GM19328 (cell line): Measurements from ENCODE around the gene DCLK1.

Experiments used
- ATAC-seq: cut with Tn5 transposase; IDR thresholded peaks from one replicate; pipeline ENCODE4 v1.9.1; 2021; ENCODE audit warnings: mild to moderate bottlenecking, moderate library complexity; ENCODE audit not compliant: unreplicated experiment

DCLK1 gene

DNA sequence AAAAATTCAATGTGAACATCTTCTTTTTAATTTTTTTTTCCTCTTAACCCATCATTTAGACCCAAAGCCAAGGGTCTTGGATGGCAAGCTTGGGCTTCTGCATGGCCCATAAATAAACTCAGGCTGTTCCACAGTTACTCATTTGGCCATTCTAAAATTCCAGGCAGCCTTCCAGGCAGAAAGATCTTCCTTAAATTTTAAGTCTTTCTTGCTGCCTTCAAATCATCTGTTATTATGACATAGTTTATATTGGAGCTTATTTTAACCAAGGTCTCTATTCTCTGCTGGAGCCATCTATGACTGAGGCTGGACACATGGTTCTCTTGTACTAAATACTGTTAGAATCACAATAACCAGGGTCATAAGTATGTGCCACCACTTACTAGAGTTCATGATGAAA is 337.4 kb downstream of the DCLK1 start:
- ATAC-seq, result no peak

- no peak for ATAC-seq
Observed at GRCh38 chr13:35792911-35793310, 338.3 kb downstream of the DCLK1 start.

DNA sequence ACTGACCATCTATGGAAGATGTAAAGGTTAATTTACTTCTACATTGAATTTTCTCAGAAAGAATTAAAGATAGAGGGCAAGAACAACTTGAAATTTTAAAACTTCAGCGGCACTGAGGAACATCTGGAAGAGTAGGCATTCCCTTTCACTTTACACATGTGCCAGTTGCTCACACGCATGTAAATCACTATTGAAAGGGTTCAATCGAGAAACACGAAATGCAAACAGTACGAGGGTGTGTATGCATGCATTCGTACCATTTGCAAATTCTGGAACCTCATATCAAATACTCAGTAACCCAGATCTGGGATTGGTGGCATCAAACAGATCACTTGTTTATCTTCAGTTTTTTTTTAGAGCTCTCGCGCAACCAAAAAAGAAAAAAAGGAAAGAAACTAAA is 339.2 kb downstream of the DCLK1 start:
- no peak for ATAC-seq

DNA sequence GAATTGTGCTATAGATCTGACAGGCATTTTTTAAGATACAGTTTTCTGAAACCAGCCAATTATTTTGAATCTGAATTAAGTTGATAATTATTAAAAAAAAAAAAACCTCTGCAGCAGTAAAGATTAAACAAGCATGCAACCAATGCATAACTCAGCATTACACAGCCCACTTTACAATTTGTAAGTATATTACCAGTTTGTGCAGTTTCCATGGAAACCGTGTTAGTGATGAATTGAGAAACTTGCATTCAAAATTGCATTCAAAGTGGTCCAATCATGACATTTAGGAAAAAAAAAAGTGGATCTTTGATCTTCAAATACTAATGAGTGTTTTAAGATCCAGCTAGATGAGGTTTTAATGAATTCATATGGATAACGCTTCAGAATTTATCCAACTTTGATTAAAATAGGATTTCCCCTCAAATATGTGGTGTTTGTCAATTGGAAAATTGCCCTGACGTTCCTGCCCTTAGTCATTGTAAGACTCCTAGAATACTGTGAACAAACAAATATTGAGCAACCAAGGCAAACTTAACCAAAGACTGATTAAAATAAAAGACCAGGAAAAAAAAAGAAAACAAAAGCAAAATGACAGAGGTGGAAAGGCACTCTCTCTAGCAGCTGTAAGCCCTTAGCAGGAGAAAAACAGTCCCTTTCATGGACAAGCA is 339.9 kb downstream of the DCLK1 start:
- no peak for ATAC-seq

DNA sequence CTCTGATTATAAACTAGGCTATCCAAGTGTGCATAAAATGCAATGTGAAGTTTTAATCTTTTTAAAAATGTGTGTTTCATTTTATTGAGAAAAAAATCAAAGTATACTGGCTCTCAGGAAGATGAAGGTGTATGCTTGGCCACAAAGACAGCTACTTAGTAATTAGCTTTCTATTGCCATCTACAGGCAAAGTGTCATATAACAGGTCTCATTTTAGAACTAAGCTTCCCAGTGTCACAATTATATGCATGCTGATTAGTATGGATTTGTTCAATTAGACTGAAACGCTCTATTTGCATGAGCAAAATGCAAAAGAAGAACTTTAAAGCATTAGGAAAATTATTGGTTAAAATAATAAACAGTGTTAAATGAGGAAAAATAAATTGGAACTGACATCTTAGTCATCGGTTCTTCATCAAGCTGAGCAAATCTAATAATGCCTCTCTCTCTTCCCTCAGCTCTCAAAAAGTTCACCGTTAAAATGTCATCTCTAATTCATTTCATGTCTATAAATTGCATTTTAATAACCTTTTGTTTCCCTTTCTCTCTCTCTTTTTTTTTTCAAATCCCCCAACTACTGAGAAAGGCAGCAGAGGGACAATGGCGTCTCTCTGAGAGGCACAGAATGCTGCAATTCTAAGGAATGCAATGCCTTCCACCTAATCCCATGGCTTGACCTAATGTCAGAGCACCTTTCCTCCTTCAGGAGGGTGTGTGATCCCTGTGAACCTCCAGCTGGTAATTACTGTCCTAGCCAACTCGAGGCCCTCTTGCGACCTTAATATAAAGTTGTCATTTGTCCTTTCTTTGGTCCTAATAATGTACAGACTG is 341.6 kb downstream of the DCLK1 start:
- ATAC-seq, result peak; percentile 58

DNA sequence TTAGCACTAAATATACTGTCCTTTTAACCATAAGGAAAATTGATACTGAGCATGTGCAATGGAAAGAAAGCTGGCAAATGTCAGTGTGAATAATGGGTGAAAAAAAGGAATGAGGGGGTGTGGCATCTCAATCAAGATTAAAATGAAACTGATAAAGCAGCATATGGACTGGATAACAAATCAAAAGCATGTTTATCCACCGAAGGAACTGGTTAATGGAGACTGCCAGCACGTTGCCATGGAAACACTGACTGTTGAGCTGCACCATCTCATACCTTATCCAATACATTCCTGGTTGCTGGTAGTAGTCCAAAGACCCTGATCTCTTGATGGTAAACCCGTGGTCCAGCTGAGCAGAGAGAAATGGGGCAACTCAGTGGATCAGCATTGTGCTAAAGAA is 343.2 kb downstream of the DCLK1 start:
- ATAC-seq, result no peak

- no peak for ATAC-seq
Observed at GRCh38 chr13:35785576-35786303, 345.4 kb downstream of the DCLK1 start.

GRCh38 chr13:35784286-35784951 is 346.8 kb downstream of the DCLK1 start:
- ATAC-seq, result no peak

DNA sequence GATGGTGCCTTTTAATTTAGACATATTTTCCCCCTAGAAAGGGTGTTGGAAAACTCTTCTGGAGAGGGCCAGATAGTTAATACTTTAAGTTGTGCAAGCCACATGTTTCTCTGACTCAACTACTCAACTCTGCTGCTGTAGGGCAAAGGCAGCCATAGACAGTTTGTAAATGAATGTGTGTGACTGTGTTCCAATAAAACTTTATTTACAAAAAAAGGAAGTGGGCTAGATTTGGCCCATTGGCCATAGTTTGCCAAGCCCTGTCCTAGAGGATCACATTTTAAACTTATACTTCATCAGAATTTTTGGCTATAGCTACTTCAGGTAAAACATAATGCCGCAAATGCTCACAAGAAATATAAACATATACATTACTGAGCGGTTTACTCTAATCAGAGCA is 348.4 kb downstream of the DCLK1 start:
- no peak for ATAC-seq

DNA sequence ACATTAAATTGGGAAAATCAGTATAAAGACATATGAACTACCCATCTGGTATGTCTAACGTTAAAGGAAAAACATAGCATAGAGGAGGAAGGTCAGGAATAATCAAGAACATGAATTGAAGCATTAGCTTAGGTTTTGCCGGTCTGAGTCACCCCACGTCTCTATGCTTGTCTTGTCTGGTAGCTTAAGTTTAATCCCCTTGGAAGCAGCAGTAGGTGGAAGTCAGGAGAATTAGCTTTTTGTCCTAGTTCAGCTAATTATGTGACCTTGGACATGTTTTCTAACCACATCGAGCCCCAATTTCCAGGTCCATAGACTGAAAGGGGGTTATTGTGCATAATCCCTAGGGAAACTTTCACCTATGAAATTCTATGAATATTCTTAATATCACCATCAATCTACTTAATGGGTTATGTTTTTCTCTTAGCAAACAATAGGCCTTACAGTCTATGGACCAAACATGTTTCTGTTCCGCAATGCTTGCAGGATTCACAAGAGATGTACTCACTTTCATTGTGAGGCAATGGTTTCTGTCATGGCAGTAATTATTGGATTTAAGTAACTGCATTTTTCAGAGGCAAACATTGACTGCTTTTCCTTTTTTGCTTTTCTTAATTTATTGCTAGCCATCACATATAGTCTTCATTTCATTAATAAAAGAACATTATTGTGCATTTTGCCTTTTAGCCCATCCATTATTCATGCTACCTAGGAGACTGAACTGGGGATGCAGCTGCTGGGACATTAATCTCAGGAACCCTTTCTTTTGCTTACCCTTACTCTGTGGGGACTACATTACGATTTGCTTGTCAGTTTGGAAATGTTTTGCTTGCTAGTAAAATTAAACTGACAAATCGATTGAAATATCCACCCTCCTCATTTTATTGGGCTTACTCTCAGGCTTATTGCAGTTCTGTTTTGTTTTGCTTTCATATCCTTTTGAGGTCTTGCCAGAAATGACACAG is 349.9 kb downstream of the DCLK1 start:
- ATAC-seq, result no peak

- no peak for ATAC-seq
Observed at GRCh38 chr13:35780613-35781012, 350.6 kb downstream of the DCLK1 start.

GRCh38 chr13:35771898-35772297 is 359.3 kb downstream of the DCLK1 start:
- no peak for ATAC-seq

- ATAC-seq, result no peak
Observed at GRCh38 chr13:35770756-35771297, 360.4 kb downstream of the DCLK1 start.

DNA sequence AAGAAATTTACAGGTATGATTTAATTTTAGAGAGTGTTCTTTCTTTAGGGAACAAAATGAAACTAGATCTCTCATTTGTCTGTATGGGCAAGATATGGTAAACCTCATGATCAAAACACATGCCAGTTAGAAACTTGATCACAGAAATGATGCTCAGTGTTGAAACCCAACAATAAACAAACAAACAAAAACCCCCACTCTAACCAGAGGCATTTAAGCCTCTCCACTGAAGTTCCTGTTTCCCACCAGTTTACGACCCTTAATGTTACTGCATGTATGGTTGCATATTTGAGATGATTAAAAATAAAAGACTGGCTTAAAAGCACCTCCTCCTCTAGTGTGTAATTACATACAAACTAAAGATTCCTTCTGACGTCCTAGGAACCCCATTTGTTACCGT is 361.4 kb downstream of the DCLK1 start:
- no peak for ATAC-seq

GRCh38 chr13:35768551-35768950 is 362.6 kb downstream of the DCLK1 start:
- ATAC-seq, result no peak

- ATAC-seq, result no peak
Observed at GRCh38 chr13:35768073-35768472, 363.1 kb downstream of the DCLK1 start.

DNA sequence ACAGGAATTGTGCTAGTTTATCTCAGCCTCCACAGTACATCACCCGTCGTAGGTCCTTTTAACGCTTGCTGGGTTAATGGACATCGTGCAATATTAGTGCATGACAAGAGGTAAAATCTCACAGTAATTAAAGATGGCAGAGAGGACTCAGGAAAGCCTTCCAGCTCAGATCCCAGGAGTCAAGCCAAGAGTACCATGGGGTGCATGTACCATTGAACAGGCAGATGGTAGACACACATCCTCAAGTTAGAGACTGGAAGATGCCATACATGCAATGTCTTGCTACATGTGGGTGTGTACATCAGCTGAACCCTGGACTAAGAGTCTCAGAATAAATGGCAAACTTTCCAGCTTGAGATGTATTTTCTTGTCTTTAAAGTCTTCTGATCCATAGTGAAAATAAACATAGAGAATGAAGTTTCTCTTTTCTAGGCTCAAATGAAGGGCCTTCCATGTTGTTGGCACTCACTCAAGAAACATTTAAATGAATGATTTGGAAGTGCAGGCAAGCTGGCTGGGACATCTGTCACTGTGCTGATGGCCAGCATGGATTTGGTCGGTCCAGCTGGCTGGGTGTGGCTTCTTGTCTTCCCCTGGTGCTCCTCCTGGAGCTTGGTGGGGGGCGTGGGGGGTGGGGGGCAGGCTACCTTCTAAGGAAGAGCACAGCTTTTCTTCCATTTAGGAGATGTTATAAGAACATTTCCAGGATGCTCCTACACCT is 363.8 kb downstream of the DCLK1 start:
- no peak for ATAC-seq

GRCh38 chr13:35766663-35767062 is 364.5 kb downstream of the DCLK1 start:
- ATAC-seq, result no peak

GRCh38 chr13:35765941-35766340 is 365.2 kb downstream of the DCLK1 start:
- ATAC-seq, result no peak
